ENCODE data around the gene TUBGCP5. TPM values are rescaled to one million over a fixed set of nuclear protein-coding genes. Genes with fewer than 3 reads are reported as not detected.
"Not testable (repeated sequence)": the region's sequence is repeated elsewhere in the genome, so short reads cannot be mapped to it uniquely, and the experiment has no call there.

The TUBGCP5 gene
- total RNA-seq, 1 experiment from 2014 or later: 23.3 TPM

- H3K9me3 ChIP-seq (ENCODE audit: control insufficient read depth, insufficient read depth, low read depth, low read length); intact Hi-C loops (cut with micrococcal nuclease; ENCODE audit: unreplicated experiment); in situ Hi-C loops (cut with HindIII; ENCODE audit: low pct_unique_long_range_greater_than_20kb, low sequenced_read_pairs); H3K27ac ChIP-seq (ENCODE audit: low read length); H3K27me3 ChIP-seq (ENCODE audit: control insufficient read depth, insufficient read depth, low read length); H3K4me3 ChIP-seq (ENCODE audit: low read depth in 2 of 2, low read length in 2 of 2); BruUV-seq (replicated peaks); H3K36me3 ChIP-seq (ENCODE audit: control insufficient read depth, insufficient read depth, low read length); H3K4me1 ChIP-seq (ENCODE audit: control insufficient read depth, insufficient read depth, low read length); CTCF ChIA-PET; DNase-seq (ENCODE audit: low read depth, low spot score); POLR2A ChIA-PET; ATAC-seq: not testable (repeated sequence)
Measured at GRCh38 chr15:23081996-23082737, 42.8 kb upstream of the TUBGCP5 start.

- no TSS peak for BruUV-seq (replicated peaks)
- intact Hi-C loops (cut with micrococcal nuclease; ENCODE audit: unreplicated experiment): no loop called here
- Histone ChIP-seq H3K4me3 (ENCODE audit: low read depth in 2 of 2, low read length in 2 of 2) (no peak overlapping the region), H3K27ac (ENCODE audit: low read length) (no peak overlapping the region), H3K4me1 (ENCODE audit: control insufficient read depth, insufficient read depth, low read length) (no peaks in the 10 kb centered on the region), H3K36me3 (ENCODE audit: control insufficient read depth, insufficient read depth, low read length) (no peaks in the 10 kb centered on the region), H3K27me3 (ENCODE audit: control insufficient read depth, insufficient read depth, low read length) (peaks cover 1% of the 10 kb centered on the region; the same call in 1 of the 2 replicates), H3K9me3 (ENCODE audit: control insufficient read depth, insufficient read depth, low read depth, low read length) (no peaks in the 10 kb centered on the region)
- DNase-seq (ENCODE audit: low read depth, low spot score) (no peak), ATAC-seq (no peak)
- POLR2A ChIA-PET: no interaction called here
- in situ Hi-C loops (cut with HindIII; ENCODE audit: low pct_unique_long_range_greater_than_20kb, low sequenced_read_pairs): no loop called here
- CTCF ChIA-PET: no interaction called here
- TF ChIP-seq POLR2AphosphoS5 (IDR thresholded peaks at IDR 0.05; ENCODE audit: low read depth, low read length): no peak
- TF ChIP-seq SIN3A (IDR thresholded peaks at IDR 0.05; ENCODE audit: borderline replicate concordance, insufficient read depth, low read depth, low read length): no peak
- no peak for TF ChIP-seq TCF7L2 (IDR thresholded peaks at IDR 0.05; ENCODE audit: low read depth, low read length)
- no peak for TF ChIP-seq CTCF (IDR thresholded peaks at IDR 0.05)
- no peak for TF ChIP-seq REST (IDR thresholded peaks at IDR 0.05; ENCODE audit: insufficient read depth in 1 of 2, low read depth in 2 of 2, low read length in 1 of 2)
Measured at GRCh38 chr15:23081271-23081670, 41.9 kb upstream of the TUBGCP5 start.

- CTCF ChIA-PET: no interaction called here
- ATAC-seq: no peak
Measured at GRCh38 chr15:23079766-23080165, 40.4 kb upstream of the TUBGCP5 start.

More at GRCh38 chr15:23079766-23080165, 40.4 kb upstream of the TUBGCP5 start:
- Histone ChIP-seq H3K9me3 (ENCODE audit: control insufficient read depth, insufficient read depth, low read depth, low read length) (no peaks in the 10 kb centered on the region), H3K27ac (ENCODE audit: low read length) (no peak overlapping the region), H3K4me3 (ENCODE audit: low read depth in 2 of 2, low read length in 2 of 2) (no peak overlapping the region), H3K27me3 (ENCODE audit: control insufficient read depth, insufficient read depth, low read length) (no peaks in the 10 kb centered on the region), H3K4me1 (ENCODE audit: control insufficient read depth, insufficient read depth, low read length) (no peaks in the 10 kb centered on the region), H3K36me3 (ENCODE audit: control insufficient read depth, insufficient read depth, low read length) (no peaks in the 10 kb centered on the region)
- TF ChIP-seq TCF7L2 (IDR thresholded peaks at IDR 0.05; ENCODE audit: low read depth, low read length) (no peak), REST (IDR thresholded peaks at IDR 0.05; ENCODE audit: insufficient read depth in 1 of 2, low read depth in 2 of 2, low read length in 1 of 2) (no peak), CTCF (IDR thresholded peaks at IDR 0.05) (no peak), SIN3A (IDR thresholded peaks at IDR 0.05; ENCODE audit: borderline replicate concordance, insufficient read depth, low read depth, low read length) (no peak), POLR2AphosphoS5 (IDR thresholded peaks at IDR 0.05; ENCODE audit: low read depth, low read length) (no peak)
- POLR2A ChIA-PET: no interaction called here
- in situ Hi-C loops (cut with HindIII; ENCODE audit: low pct_unique_long_range_greater_than_20kb, low sequenced_read_pairs): no loop called here
- no peak for DNase-seq (ENCODE audit: low read depth, low spot score)
- intact Hi-C loops (cut with micrococcal nuclease; ENCODE audit: unreplicated experiment): no loop called here
- BruUV-seq (replicated peaks): no TSS peak

Data from Panc1 (cell line).